ENCODE results near the gene SMARCD3. TPM values are rescaled to one million over a fixed set of nuclear protein-coding genes. Genes with fewer than 3 reads are reported as not detected.

The SMARCD3 gene
- total and polyA plus RNA-seq, 2 of the 8 experiments (the other 6 are each of a cell fraction or from before 2014, with no cell fraction given), result 3.0 to 5.6 TPM

- TF ChIP-seq, protein P1, sequence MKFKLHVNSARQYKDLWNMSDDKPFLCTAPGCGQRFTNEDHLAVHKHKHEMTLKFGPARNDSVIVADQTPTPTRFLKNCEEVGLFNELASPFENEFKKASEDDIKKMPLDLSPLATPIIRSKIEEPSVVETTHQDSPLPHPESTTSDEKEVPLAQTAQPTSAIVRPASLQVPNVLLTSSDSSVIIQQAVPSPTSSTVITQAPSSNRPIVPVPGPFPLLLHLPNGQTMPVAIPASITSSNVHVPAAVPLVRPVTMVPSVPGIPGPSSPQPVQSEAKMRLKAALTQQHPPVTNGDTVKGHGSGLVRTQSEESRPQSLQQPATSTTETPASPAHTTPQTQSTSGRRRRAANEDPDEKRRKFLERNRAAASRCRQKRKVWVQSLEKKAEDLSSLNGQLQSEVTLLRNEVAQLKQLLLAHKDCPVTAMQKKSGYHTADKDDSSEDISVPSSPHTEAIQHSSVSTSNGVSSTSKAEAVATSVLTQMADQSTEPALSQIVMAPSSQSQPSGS (IDR thresholded peaks at IDR 0.05; ENCODE audit: low read length), result no peak
- TF ChIP-seq, protein P2, sequence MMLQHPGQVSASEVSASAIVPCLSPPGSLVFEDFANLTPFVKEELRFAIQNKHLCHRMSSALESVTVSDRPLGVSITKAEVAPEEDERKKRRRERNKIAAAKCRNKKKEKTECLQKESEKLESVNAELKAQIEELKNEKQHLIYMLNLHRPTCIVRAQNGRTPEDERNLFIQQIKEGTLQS (IDR thresholded peaks at IDR 0.05; ENCODE audit: insufficient read depth, low read depth, low read length), result no peak
- TF ChIP-seq E2F6 (IDR thresholded peaks at IDR 0.05), result no peak
- TF ChIP-seq EP300 (IDR thresholded peaks at IDR 0.05; ENCODE audit: borderline replicate concordance in 1 of 2, low read depth in 2 of 2, low read length in 2 of 2), result no peak
- no peak for TF ChIP-seq YY1 (IDR thresholded peaks at IDR 0.05; ENCODE audit: low read depth, low read length)
Measured at GRCh38 chr7:151218170-151218569, 30.3 kb downstream of the SMARCD3 start (continued).

Measured in H1 (cell line).